Keratinocyte (primary cell): ENCODE results near the gene AQP2. TPM values are rescaled to one million over a fixed set of nuclear protein-coding genes. Genes with fewer than 3 reads are reported as not detected.

ENCODE experiments used
- DNase-seq: peaks from one replicate; pipeline ENCODE4 v3.0.0-alpha.2; 2011; ENCODE audit warnings: low read depth, missing footprints, low spot score
- FAIRE-seq: peaks from 2 replicates; lab custom pipeline; 2011; peaks lifted over from hg19 to GRCh38; lab: Jason Lieb, UNC
- H2AFZ ChIP-seq: 2 replicates; pipeline ENCODE4 v1.6.0; 2012; ENCODE audit warnings: low read length, control low read depth, inconsistent platforms; ENCODE audit not compliant: control insufficient read depth
- H3K27ac ChIP-seq: 2 replicates; pipeline ENCODE4 v1.5.1; 2011; ENCODE audit warnings: low read length; ENCODE audit not compliant: control insufficient read depth, insufficient read depth
- H3K27me3 ChIP-seq: 3 replicates; pipeline ENCODE4 v1.6.0; 2011; ENCODE audit warnings: low read length; ENCODE audit not compliant: control insufficient read depth, insufficient read depth; ENCODE audit errors: extremely low read depth
- H3K36me3 ChIP-seq, 2 experiments: 2 replicates in 1 of 2; 3 replicates in 1 of 2; pipeline ENCODE4 v1.5.1; 2011; ENCODE audit warnings: low read length in 2 of 2, mild to moderate bottlenecking in 1 of 2; ENCODE audit not compliant: control insufficient read depth in 2 of 2, insufficient read depth in 2 of 2; ENCODE audit errors: extremely low read depth in 1 of 2
- H3K4me1 ChIP-seq: 3 replicates; pipeline ENCODE4 v1.5.1; 2011; ENCODE audit warnings: low read length; ENCODE audit not compliant: control insufficient read depth, insufficient read depth; ENCODE audit errors: extremely low read depth
- H3K4me2 ChIP-seq: 3 replicates; pipeline ENCODE4 v1.6.0; 2011; ENCODE audit warnings: low read depth, low read length; ENCODE audit not compliant: control insufficient read depth, insufficient read depth; ENCODE audit errors: extremely low read depth
- H3K4me3 ChIP-seq, 3 experiments: fragments of 200-600 bp in 1 of 3; sonication (generic) in 1 of 3; 2 replicates in 2 of 3; 3 replicates in 1 of 3; pipeline ENCODE4 v1.5.1; 2011 to 2016; ENCODE audit warnings: low read length in 3 of 3, mild to moderate bottlenecking in 3 of 3, control low read depth in 2 of 3, inconsistent platforms in 1 of 3, low read depth in 1 of 3, mixed read lengths in 1 of 3, mixed run types in 1 of 3, moderate library complexity in 1 of 3; ENCODE audit not compliant: control insufficient read depth in 2 of 3, insufficient read depth in 2 of 3; ENCODE audit errors: extremely low read depth in 1 of 3
- H3K79me2 ChIP-seq: 2 replicates; pipeline ENCODE4 v1.6.0; 2012; ENCODE audit warnings: low read length; ENCODE audit not compliant: control insufficient read depth, insufficient read depth
- H3K9ac ChIP-seq: 3 replicates; pipeline ENCODE4 v1.6.0; 2011; ENCODE audit warnings: low read length; ENCODE audit not compliant: control insufficient read depth, insufficient read depth; ENCODE audit errors: extremely low read depth
- H3K9me1 ChIP-seq: 3 replicates; pipeline ENCODE4 v1.6.0; 2011; ENCODE audit warnings: low read length; ENCODE audit not compliant: control insufficient read depth, insufficient read depth; ENCODE audit errors: extremely low read depth
- H3K9me3 ChIP-seq: 2 replicates; pipeline ENCODE4 v1.5.1; 2012; ENCODE audit warnings: low read depth, low read length; ENCODE audit not compliant: control insufficient read depth
- H4K20me1 ChIP-seq: 3 replicates; pipeline ENCODE4 v1.6.0; 2011; ENCODE audit warnings: low read length; ENCODE audit not compliant: control insufficient read depth, insufficient read depth; ENCODE audit errors: extremely low read depth
- EZH2 ChIP-seq: IDR thresholded peaks from one replicate; pipeline ENCODE4 v1.6.1; 2012; ENCODE audit warnings: inconsistent platforms, mild to moderate bottlenecking, low read length, moderate library complexity
- dilution Hi-C: fragments of 300-500 bp; cut with MboI; formaldehyde crosslinking; loops from one replicate; pipeline ENCODE4 v1.7.0; 2020; ENCODE audit warnings: low sequenced_read_pairs; ENCODE audit not compliant: extremely low pct_ligation_motif_present
- polyA plus RNA-seq, 5 experiments: library from polyadenylated mRNA; depleted of rRNA in 3 of 5; stranded (reverse) in 3 of 5; stranded (forward) in 1 of 5; unstranded in 1 of 5; fragments of >200 nt; gene quantifications; 1 replicate in 1 of 5; 2 replicates in 3 of 5; 3 replicates in 1 of 5; pipeline versions ENCODE4 v1.2.1 to v1.2.3, GENCODE V29; 2011 to 2012; ENCODE audit warnings: missing spikeins in 2 of 5, low read depth in 1 of 5, low replicate concordance in 1 of 5
- TF ChIP-seq, protein P1 (sequence below), 3 experiments: IDR thresholded peaks in 1 of 3; conservative IDR thresholded peaks in 1 of 3; optimal IDR thresholded peaks in 1 of 3; 2 replicates in 2 of 3; 3 replicates in 1 of 3; pipeline versions ENCODE3 to v1.5.1; 2011; ENCODE audit warnings: low read length in 3 of 3, mild to moderate bottlenecking in 3 of 3, moderate library complexity in 2 of 3, control low read depth in 1 of 3, inconsistent platforms in 1 of 3; ENCODE audit not compliant: insufficient read depth in 2 of 3; ENCODE audit errors: extremely low read depth in 1 of 3

The AQP2 gene
- polyA plus RNA-seq, 1 donor (not counting 4 experiments of a cell fraction or from before 2014, with no cell fraction given): not detected

- no peak overlapping the region for H2AFZ ChIP-seq
- DNase-seq: no peak
- no peaks in the 10 kb centered on the region for H3K79me2 ChIP-seq
- H3K36me3 ChIP-seq: no peaks in the 10 kb centered on the region
- TF ChIP-seq, protein P1, sequence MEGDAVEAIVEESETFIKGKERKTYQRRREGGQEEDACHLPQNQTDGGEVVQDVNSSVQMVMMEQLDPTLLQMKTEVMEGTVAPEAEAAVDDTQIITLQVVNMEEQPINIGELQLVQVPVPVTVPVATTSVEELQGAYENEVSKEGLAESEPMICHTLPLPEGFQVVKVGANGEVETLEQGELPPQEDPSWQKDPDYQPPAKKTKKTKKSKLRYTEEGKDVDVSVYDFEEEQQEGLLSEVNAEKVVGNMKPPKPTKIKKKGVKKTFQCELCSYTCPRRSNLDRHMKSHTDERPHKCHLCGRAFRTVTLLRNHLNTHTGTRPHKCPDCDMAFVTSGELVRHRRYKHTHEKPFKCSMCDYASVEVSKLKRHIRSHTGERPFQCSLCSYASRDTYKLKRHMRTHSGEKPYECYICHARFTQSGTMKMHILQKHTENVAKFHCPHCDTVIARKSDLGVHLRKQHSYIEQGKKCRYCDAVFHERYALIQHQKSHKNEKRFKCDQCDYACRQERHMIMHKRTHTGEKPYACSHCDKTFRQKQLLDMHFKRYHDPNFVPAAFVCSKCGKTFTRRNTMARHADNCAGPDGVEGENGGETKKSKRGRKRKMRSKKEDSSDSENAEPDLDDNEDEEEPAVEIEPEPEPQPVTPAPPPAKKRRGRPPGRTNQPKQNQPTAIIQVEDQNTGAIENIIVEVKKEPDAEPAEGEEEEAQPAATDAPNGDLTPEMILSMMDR (optimal IDR thresholded peaks at IDR 0.05 in 1 of 3, IDR thresholded peaks at IDR 0.05 in 1 of 3, conservative IDR thresholded peaks at IDR 0.05 in 1 of 3; ENCODE audit: extremely low read depth in 1 of 3, insufficient read depth in 2 of 3, low read length in 3 of 3): no peak
- TF ChIP-seq EZH2: no peak
- no peaks in the 10 kb centered on the region for H3K9me3 ChIP-seq
- no peak for FAIRE-seq
- H3K4me3 ChIP-seq: no peak overlapping the region
- H3K27me3 ChIP-seq: peaks cover 28% of the 10 kb centered on the region
- H3K4me1 ChIP-seq: peaks cover 7% of the 10 kb centered on the region
- no peaks in the 10 kb centered on the region for H4K20me1 ChIP-seq
- no peaks in the 10 kb centered on the region for H3K9me1 ChIP-seq
- no peak overlapping the region for H3K9ac ChIP-seq
- dilution Hi-C loops: no loop called here
- H3K4me2 ChIP-seq: no peak overlapping the region
- H3K27ac ChIP-seq: no peak overlapping the region
Observed at GRCh38 chr12:49907352-49907751, 43.2 kb upstream of the AQP2 start.

GRCh38 chr12:49909356-49909755 is 41.2 kb upstream of the AQP2 start:
- H3K79me2 ChIP-seq: no peaks in the 10 kb centered on the region
- no peaks in the 10 kb centered on the region for H3K9me3 ChIP-seq
- no peaks in the 10 kb centered on the region for H4K20me1 ChIP-seq
- DNase-seq: no peak
- dilution Hi-C loops: no loop called here
- no peak for TF ChIP-seq EZH2
- TF ChIP-seq, protein P1 (optimal IDR thresholded peaks at IDR 0.05 in 1 of 3, IDR thresholded peaks at IDR 0.05 in 1 of 3, conservative IDR thresholded peaks at IDR 0.05 in 1 of 3; ENCODE audit: extremely low read depth in 1 of 3, insufficient read depth in 2 of 3, low read length in 3 of 3): no peak
- H3K27ac ChIP-seq: no peak overlapping the region
- H3K36me3 ChIP-seq: no peaks in the 10 kb centered on the region
- H2AFZ ChIP-seq: no peak overlapping the region
- H3K4me1 ChIP-seq: peaks cover 7% of the 10 kb centered on the region
- no peak for FAIRE-seq
- no peak overlapping the region for H3K4me2 ChIP-seq
- peaks cover 11% of the 10 kb centered on the region for H3K27me3 ChIP-seq
- H3K9me1 ChIP-seq: no peaks in the 10 kb centered on the region
- H3K9ac ChIP-seq: no peak overlapping the region
- H3K4me3 ChIP-seq: no peak overlapping the region
